OCI-LY3 (cell line): ENCODE results near the gene NDUFA6.
A peak's percentile ranks its signal among the peaks of the same experiment; 100 is the strongest.

ENCODE experiments used
- H2AFZ ChIP-seq: fragments of 200-600, 300-600 bp; shearing (Covaris generic); 2 replicates; pipeline ENCODE4 v1.6.0; 2014; ENCODE audit warnings: antibody characterized with exemption, low read depth, low read length
- H3K27ac ChIP-seq: fragments of 200-600, 300-600 bp; sonication (generic); 2 replicates; pipeline ENCODE4 v1.5.1; 2014; ENCODE audit warnings: mild to moderate bottlenecking, low read length, moderate library complexity, mixed read lengths
- H3K27me3 ChIP-seq: fragments of 200-600, 300-600 bp; sonication (generic); 2 replicates; pipeline ENCODE4 v1.6.1; 2014; ENCODE audit warnings: low read depth, low read length, mixed read lengths
- H3K36me3 ChIP-seq: fragments of 200-600, 300-600 bp; sonication (generic); replicated peaks from 2 replicates; pipeline ENCODE3; 2014; ENCODE audit warnings: low read depth, low read length, mixed read lengths
- H3K4me1 ChIP-seq: fragments of 300-600, 200-600 bp; sonication (generic); 2 replicates; pipeline ENCODE4 v1.6.1; 2014; ENCODE audit warnings: low read length, mixed read lengths
- H3K4me2 ChIP-seq: fragments of 200-600, 300-600 bp; sonication (generic); 2 replicates; pipeline ENCODE4 v1.6.1; 2014; ENCODE audit warnings: low read length, mixed read lengths
- H3K4me3 ChIP-seq: fragments of 300-600, 200-600 bp; sonication (generic); 2 replicates; pipeline ENCODE4 v1.5.1; 2014; ENCODE audit warnings: antibody characterized with exemption, mild to moderate bottlenecking, low read length, moderate library complexity
- H3K79me2 ChIP-seq: fragments of 300-600, 200-600 bp; shearing (Covaris generic); 2 replicates; pipeline ENCODE4 v1.6.1; 2014; ENCODE audit warnings: mild to moderate bottlenecking, low read length, mixed read lengths
- H3K9ac ChIP-seq: fragments of 300-600, 200-600 bp; shearing (Covaris generic); 2 replicates; pipeline ENCODE4 v1.6.0; 2014; ENCODE audit warnings: mild to moderate bottlenecking, low read length, moderate library complexity
- H3K9me3 ChIP-seq: fragments of 200-600, 300-600 bp; shearing (Covaris generic); 2 replicates; pipeline ENCODE4 v1.6.1; 2014; ENCODE audit warnings: low read length, mixed read lengths; ENCODE audit not compliant: insufficient read depth
- H4K20me1 ChIP-seq: fragments of 200-600, 300-600 bp; sonication (generic); 2 replicates; pipeline ENCODE4 v1.6.1; 2016; ENCODE audit warnings: low read length, mixed read lengths; ENCODE audit not compliant: insufficient read depth
- EZH2phosphoT487 ChIP-seq: fragments of 200-600 bp; shearing (Covaris generic); IDR thresholded peaks from 2 replicates; pipeline ENCODE4 v1.6.1; 2018; ENCODE audit warnings: antibody characterized with exemption, mixed run types, low read depth
- TF ChIP-seq, protein P1 (sequence below): fragments of 200-600, 300-600 bp; sonication (generic); IDR thresholded peaks from 2 replicates; pipeline ENCODE4 v1.5.1; 2014; ENCODE audit warnings: antibody characterized with exemption, low read length, low read depth

Gene NDUFA6

DNA sequence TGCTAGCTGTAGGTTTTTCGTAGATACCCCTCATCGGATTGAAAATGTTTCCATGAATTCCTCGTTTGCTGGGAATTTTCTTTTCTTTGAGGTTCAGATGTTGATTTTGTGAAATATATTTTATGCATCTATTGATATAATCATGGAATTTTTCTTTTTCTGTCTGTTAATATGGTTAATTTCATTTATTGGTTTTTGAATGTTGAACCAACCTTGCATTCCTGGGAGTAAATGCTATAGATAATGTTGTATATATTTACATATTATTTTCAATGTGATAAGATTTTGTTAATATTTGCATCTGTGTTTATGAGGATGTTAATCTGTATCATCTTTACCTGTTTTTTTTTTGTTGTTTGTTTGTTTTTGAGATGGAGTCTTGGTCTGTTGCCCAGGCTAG lies 10.6 kb upstream of the NDUFA6 start:
- H2AFZ ChIP-seq = no peak overlapping the region
- no peaks in the 10 kb centered on the region for H4K20me1 ChIP-seq
- H3K27ac ChIP-seq = no peak overlapping the region
- no peak overlapping the region for H3K4me3 ChIP-seq
- peaks cover 13% of the 10 kb centered on the region for H3K36me3 ChIP-seq
- H3K27me3 ChIP-seq = no peaks in the 10 kb centered on the region
- no peaks in the 10 kb centered on the region for H3K79me2 ChIP-seq
- no peak overlapping the region for H3K4me2 ChIP-seq
- TF ChIP-seq EZH2phosphoT487 = no peak
- TF ChIP-seq, protein P1, sequence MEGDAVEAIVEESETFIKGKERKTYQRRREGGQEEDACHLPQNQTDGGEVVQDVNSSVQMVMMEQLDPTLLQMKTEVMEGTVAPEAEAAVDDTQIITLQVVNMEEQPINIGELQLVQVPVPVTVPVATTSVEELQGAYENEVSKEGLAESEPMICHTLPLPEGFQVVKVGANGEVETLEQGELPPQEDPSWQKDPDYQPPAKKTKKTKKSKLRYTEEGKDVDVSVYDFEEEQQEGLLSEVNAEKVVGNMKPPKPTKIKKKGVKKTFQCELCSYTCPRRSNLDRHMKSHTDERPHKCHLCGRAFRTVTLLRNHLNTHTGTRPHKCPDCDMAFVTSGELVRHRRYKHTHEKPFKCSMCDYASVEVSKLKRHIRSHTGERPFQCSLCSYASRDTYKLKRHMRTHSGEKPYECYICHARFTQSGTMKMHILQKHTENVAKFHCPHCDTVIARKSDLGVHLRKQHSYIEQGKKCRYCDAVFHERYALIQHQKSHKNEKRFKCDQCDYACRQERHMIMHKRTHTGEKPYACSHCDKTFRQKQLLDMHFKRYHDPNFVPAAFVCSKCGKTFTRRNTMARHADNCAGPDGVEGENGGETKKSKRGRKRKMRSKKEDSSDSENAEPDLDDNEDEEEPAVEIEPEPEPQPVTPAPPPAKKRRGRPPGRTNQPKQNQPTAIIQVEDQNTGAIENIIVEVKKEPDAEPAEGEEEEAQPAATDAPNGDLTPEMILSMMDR = no peak
- H3K9ac ChIP-seq = no peak overlapping the region
- H3K9me3 ChIP-seq = peaks cover 36% of the 10 kb centered on the region
- no peaks in the 10 kb centered on the region for H3K4me1 ChIP-seq

DNA sequence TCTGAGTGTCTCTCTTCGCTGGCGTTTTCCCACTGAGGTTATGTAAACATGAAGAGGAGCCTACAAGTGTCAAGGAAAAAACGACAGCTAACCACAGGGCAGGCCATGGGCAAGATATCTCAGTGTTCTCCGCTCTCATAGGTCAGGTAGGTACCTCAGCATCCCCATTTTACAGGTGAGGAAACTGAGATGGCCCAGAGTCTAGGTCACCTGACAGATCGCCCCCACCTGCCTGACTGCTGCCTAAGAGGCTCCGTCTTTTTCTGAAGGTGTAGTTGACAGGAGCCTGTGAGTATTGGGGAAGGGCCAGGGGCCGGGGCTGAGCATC lies 847 bp upstream of the NDUFA6 start:
- peak overlapping the region; percentile 52 for H3K27ac ChIP-seq
- H3K79me2 ChIP-seq = peaks cover 32% of the 10 kb centered on the region
- H4K20me1 ChIP-seq = no peaks in the 10 kb centered on the region

DNA sequence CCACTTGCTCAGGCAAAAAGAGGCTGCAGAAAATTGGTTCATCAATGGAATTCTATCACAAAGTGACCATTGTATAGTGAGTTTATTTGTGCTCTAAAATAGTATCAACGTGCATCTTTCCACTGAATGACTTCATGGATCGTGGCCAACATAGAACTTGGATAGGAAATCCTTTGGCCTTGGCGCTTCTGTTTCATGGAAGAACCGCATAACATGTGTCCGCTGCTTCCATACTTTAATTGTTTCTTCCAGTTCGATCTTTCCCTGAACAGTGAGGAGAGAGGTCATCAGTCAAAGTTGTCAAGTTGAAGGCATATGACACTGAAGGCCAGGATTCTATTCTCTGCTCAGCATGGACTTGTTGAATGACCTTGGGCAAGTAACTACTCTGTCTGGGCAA lies 4.5 kb downstream of the NDUFA6 start:
- TF ChIP-seq, protein P1 = no peak
- TF ChIP-seq EZH2phosphoT487 = no peak
- Histone ChIP-seq H4K20me1 (no peaks in the 10 kb centered on the region), H3K4me3 (no peak overlapping the region), H3K79me2 (peaks cover 42% of the 10 kb centered on the region), H3K4me1 (peaks cover 11% of the 10 kb centered on the region), H3K4me2 (no peak overlapping the region), H3K27me3 (no peaks in the 10 kb centered on the region), H3K36me3 (peaks cover 56% of the 10 kb centered on the region), H3K9me3 (0 out of 2 replicates have a peak, but pooled peaks cover 6% of the 10 kb centered on the region), H3K9ac (no peak overlapping the region), H3K27ac (no peak overlapping the region), H2AFZ (no peak overlapping the region)

More for the DNA sequence above, 847 bp upstream of the NDUFA6 start:
- H3K4me3 ChIP-seq = peak overlapping the region; percentile 82
- TF ChIP-seq, protein P1 = no peak
- no peak for TF ChIP-seq EZH2phosphoT487
- H3K36me3 ChIP-seq = peaks cover 21% of the 10 kb centered on the region
- peaks cover 15% of the 10 kb centered on the region for H3K4me1 ChIP-seq
- H3K9ac ChIP-seq = peak overlapping the region; percentile 80
- peak overlapping the region; percentile 86 for H3K4me2 ChIP-seq
- H2AFZ ChIP-seq = peak overlapping the region; percentile 67
- H3K27me3 ChIP-seq = no peaks in the 10 kb centered on the region
- H3K9me3 ChIP-seq = 0 out of 2 replicates have a peak, but pooled peaks cover 6% of the 10 kb centered on the region

DNA sequence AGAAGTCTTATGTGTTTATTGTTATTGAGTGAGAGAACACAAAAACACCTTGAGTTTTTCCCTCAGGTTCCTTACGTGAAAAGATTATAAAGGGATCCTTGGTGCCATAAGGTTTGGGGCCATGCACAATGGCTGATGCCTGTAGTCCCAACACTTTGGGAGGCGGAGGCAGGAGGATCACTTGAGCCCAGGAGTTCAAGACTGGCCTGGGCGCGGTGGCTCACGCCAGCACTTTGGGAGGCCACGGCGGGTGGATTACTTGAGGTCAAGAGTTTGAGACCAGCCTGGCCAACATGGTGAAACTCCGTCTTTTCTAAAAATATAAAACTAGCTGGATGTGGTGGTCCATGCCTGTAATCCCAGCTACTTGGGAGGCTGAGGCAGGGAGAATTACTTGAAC lies 5.7 kb downstream of the NDUFA6 start:
- Histone ChIP-seq H3K9me3 (0 out of 2 replicates have a peak, but pooled peaks cover 6% of the 10 kb centered on the region), H3K27ac (no peak overlapping the region), H3K79me2 (peaks cover 47% of the 10 kb centered on the region), H2AFZ (no peak overlapping the region), H3K4me3 (no peak overlapping the region), H3K9ac (no peak overlapping the region), H3K27me3 (no peaks in the 10 kb centered on the region), H3K36me3 (peaks cover 56% of the 10 kb centered on the region), H3K4me2 (no peak overlapping the region), H4K20me1 (no peaks in the 10 kb centered on the region), H3K4me1 (peaks cover 19% of the 10 kb centered on the region)
- TF ChIP-seq, protein P1 = no peak
- TF ChIP-seq EZH2phosphoT487 = no peak
